ENCODE results near the gene S100A7.

GRCh38 chr1:153441238-153441755, 19.2 kb downstream of the S100A7 start:
- TF ChIP-seq RAD21 (IDR thresholded peaks at IDR 0.05; ENCODE audit: low read length) (no peak), CTCF (conservative IDR thresholded peaks at IDR 0.05; ENCODE audit: low read depth, low read length) (no peak), RCOR1 (IDR thresholded peaks at IDR 0.05; ENCODE audit: insufficient replicate concordance, low read length) (no peak), MAFK (IDR thresholded peaks at IDR 0.05; ENCODE audit: low read depth, low read length) (no peak), BHLHE40 (IDR thresholded peaks at IDR 0.05; ENCODE audit: low read depth, low read length) (no peak), MAZ (IDR thresholded peaks at IDR 0.05; ENCODE audit: borderline replicate concordance, low read depth, low read length) (no peak), RFX5 (IDR thresholded peaks at IDR 0.05; ENCODE audit: low read depth, low read length) (no peak), ELK1 (IDR thresholded peaks at IDR 0.05; ENCODE audit: borderline replicate concordance, low read depth, low read length) (no peak), POLR2A (IDR thresholded peaks at IDR 0.05; ENCODE audit: low read depth, low read length) (no peak)

Measured in IMR-90 (cell line).